GM21515 (cell line): Measurements from ENCODE around the gene GPR65.
"Not testable (repeated sequence)": the region's sequence is repeated elsewhere in the genome, so short reads cannot be mapped to it uniquely, and the experiment has no call there.

Experiments used
- ATAC-seq: cut with Tn5 transposase; IDR thresholded peaks from one replicate; pipeline ENCODE4 v1.9.1; 2021; ENCODE audit not compliant: unreplicated experiment

Gene GPR65

DNA sequence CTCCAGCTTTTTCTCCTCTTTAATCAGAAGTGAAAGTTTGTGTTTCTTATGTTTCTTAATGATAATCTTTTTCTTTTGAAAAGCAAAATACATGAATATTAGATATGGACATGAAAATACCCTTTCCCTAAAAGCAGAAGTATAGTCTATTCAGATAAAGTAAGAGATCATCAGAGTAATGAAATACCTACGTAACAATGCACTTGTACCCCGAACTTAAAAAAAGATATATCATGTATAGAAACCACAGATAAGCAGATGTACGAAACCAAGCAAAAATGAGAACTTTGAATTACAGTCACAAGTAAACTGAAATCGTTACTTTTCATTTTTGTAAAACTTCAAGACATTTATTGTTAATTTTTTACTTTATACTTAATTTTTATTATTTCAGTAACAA is 1.5 kb upstream of the GPR65 start:
- ATAC-seq, result no peak

DNA sequence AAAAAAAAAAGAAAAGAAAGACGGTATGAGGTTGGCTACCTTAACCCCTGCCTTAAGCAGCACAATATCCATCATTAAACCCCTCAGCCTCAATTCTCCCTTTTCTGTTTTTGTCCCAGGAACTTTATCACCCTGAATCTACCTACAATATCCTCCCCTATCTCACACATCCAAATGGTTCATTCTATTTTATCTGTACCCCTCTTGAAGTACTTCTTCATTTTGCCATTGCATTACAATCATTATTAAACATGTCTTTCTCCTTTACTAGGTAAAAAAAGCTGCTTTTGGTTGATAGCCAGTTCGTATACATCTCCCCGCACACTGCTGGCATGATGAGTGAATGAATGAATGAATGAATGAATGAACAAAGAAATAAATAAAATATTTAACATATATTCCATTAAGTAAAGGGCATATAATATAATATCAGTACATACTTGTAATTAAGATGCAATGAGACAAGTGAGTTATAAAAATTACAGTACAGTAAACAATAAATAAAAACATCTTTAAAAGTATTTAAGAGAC is 364 bp upstream of the GPR65 start:
- no peak for ATAC-seq

GRCh38 chr14:88005978-88006851 is 1.3 kb downstream of the GPR65 start:
- ATAC-seq, result peak; percentile 89

- ATAC-seq, result no peak
These were observed 2.7 kb downstream of the GPR65 start for GRCh38 chr14:88007608-88008007.

- no peak for ATAC-seq
These were observed 3.3 kb downstream of the GPR65 start for GRCh38 chr14:88008039-88008742.

- no peak for ATAC-seq
These were observed 4.6 kb downstream of the GPR65 start for GRCh38 chr14:88009486-88009885.

- ATAC-seq, result no peak
These were observed 5.4 kb downstream of the GPR65 start for GRCh38 chr14:88010331-88010730.

GRCh38 chr14:88012495-88012894 is 7.6 kb downstream of the GPR65 start:
- ATAC-seq, result no peak

- ATAC-seq, result peak; percentile 94
These were observed 8.9 kb downstream of the GPR65 start for GRCh38 chr14:88013750-88014349.

- ATAC-seq, result no peak
These were observed 11.8 kb downstream of the GPR65 start for GRCh38 chr14:88016768-88017167.

DNA sequence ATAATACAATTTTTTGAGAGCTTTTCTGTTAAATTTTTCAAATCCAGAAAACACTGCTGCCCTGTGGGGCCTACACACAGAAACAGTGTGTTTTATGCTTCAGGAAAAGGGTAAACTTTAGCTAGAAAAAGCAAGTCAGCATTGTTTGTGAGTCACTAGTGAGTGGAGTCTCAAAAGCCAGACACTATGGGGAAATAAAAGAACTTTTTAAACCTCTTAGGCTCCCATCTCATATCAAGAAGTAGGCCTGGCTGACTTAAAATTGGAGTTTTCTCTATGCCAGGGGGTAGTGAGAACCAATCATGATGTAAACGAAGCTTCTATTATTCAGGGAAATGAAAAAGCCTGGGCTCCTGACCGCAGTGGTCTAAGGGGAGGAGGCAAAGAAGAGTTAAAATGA is 12.6 kb downstream of the GPR65 start:
- ATAC-seq, result no peak

DNA sequence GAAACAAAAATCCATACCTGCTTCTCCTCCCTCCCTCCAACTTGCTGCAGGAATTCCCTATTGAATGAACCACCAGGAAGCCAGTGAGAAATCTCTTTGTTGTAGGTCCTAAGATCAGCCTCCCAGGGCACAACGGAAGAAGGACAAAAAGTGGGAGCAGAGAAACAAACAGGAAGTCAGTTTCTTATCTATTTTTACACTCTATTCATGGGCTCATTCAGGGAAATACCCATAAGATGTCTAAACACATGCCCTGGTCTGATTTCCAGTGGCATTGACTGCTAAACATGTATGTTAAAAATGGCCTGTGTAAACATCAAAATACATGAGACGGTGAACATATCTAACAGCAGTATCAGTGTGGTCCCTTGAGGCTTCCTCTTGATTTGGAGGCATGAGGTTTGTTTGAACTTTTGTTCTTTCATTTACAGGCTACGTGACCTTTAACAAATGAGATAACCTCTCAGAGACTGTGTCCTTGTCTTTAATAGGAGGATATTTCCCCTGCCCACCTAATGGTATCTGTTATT is 18.8 kb downstream of the GPR65 start:
- no peak for ATAC-seq

- ATAC-seq, result not testable (repeated sequence)
These were observed 19.5 kb downstream of the GPR65 start for GRCh38 chr14:88024252-88025086.

DNA sequence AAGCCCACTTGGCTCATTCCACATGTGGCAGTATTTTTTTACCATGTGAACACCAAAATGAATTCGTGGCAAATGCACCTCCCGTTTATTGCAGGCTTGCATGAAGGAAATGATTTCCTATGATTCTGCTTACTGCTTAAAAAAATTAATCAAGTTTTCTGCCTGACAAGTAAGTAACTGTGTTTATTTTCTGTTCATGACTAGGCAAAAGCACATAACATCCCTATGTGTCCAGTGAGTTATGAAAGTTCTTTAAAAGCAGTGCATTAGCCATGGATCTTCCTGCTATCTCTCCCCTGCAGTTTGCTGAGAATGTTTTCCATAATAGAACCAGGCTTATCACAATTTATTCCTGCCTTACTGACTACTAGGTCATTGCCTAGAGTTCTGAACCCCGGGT is 20.4 kb downstream of the GPR65 start:
- no peak for ATAC-seq

- ATAC-seq, result no peak
These were observed 22.0 kb downstream of the GPR65 start for GRCh38 chr14:88026890-88027289.

DNA sequence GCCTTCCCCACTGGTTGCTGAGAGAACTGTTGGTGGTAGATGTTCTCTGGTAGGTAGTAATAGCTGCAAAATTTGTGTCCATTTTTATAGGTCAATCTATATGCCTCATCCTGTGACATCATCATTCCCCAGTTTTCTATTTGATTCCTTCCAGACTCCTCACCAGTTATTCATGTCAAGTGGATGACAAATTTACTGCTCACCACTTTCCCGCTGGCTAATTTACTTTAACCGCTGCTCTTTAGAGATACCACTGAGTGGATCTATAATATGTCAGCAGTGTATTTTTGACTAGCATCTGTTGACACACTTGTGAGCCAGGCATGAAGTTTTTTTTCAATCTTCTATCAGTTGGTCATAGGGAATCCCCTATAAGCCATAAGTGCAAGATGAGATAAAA is 24.6 kb downstream of the GPR65 start:
- ATAC-seq, result no peak

DNA sequence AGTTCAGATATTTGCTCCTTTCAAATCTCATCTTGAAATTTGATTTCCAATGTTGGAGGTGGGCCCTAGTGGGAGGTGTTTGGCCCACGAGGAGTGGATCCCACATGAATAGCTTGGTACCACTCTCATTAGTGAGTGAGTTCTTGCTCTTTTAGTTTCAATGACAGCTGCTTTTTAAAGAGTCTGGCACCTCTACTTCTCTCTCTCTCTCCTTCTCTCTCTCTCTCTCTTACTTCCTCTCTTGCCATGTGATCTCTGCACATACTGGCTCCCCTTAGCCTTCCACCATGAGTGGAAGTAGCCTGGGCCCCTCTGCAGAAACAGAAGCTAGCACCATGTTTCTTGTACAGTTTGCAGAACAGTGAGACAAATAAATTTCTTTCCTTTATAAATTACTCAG is 25.1 kb downstream of the GPR65 start:
- no peak for ATAC-seq

DNA sequence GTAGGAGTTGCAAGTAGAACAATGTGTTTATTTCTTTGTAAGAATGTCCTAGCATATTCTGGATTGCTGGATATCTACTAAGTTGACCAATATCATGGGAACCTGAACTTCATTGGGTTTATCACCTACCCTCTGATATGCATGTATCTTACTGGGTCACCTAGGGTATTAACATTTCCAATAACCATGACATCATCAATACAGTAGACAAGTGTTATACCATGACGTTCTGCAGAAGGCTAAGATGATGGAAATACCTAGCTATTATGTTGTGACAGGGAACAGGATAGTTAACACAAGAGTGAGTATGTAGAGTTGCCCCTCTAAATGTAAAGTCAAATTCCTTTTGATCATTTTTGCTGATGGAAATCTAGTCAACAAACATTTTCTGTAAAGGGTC is 26.0 kb downstream of the GPR65 start:
- ATAC-seq, result no peak

DNA sequence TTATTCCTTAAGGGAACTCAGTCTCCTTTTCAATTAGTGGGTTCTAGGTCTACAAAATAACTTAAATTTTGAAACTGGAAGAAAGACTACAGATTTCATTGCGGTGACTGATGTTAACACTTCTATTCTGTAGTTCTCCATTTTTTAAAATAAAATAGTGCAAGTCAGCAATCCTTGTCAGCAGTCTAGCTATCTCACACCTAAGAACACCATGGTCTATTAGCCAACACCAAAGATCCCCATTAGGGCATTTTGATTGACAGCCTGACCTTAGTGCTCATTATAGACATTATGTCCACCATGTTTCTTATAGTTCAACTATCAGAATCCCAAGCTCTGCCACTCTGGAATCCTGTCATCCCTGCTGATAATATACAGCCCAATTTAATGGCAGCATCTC is 27.4 kb downstream of the GPR65 start:
- ATAC-seq, result no peak

- no peak for ATAC-seq
These were observed 29.1 kb downstream of the GPR65 start for GRCh38 chr14:88034076-88034475.

GRCh38 chr14:88036422-88036821 is 31.5 kb downstream of the GPR65 start:
- ATAC-seq, result no peak
